HG02798 (cell line): ENCODE data around the gene GALNT13.

ENCODE experiments used
- ATAC-seq: cut with Tn5 transposase; IDR thresholded peaks from one replicate; pipeline ENCODE4 v1.9.1; 2021; ENCODE audit warnings: mild to moderate bottlenecking; ENCODE audit not compliant: unreplicated experiment, poor library complexity

The GALNT13 gene

DNA sequence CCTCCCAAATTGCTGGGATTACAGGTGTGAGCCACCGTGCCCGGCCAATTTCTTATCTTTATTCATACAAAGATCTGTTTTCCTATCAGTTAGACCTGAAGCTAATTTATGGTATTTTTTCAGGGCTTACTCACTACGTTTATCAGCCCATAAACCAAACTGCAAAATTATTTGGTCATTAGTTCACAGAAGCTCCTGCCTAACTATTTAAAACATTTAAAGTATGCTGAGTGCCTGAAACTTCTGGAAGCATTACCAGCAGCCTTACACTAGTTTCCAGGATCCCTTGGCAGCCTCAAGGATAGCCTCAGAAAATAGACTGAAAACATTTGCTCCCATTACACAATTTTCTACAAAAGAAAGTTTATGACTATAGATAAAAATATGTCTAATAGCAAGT lies 68.8 kb downstream of the GALNT13 start:
- ATAC-seq = no peak

DNA sequence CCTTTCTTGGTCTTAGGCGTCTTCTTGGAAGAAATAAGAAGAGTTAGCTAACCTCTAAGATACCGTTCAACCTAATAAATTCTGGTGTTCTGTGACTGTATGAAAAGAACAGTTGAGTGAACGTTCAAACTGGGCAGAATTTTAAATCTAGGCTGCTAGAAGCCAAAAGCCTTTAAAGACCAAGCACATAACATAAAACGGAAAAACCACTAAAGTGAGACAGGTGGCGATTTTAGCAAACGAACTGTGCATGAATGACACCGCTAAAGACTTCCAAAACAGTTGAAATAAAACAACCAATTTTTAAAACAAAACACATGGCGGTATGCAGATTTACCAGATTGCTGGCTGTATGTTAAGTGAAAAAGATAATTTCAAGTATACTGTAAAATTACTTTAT lies 73.1 kb downstream of the GALNT13 start:
- ATAC-seq = no peak

DNA sequence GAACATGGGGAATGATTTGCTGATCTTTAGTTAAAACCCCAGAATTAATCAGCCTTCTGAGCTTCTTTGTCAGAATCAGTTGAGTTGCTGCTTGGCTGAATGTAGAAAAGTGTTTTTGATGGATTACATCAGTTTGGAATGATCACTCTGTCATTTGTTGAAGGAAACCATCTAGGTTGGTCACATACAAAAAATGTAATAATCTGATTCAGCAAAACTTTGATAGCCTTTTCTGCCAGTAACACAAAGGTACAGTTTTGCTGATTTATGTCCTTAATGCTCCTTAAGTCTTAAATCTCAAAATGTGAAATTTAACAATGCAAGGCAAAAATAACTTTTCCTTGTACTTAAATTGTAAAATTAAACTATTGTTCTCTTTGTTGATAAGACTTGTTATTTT lies 74.3 kb downstream of the GALNT13 start:
- ATAC-seq = no peak

DNA sequence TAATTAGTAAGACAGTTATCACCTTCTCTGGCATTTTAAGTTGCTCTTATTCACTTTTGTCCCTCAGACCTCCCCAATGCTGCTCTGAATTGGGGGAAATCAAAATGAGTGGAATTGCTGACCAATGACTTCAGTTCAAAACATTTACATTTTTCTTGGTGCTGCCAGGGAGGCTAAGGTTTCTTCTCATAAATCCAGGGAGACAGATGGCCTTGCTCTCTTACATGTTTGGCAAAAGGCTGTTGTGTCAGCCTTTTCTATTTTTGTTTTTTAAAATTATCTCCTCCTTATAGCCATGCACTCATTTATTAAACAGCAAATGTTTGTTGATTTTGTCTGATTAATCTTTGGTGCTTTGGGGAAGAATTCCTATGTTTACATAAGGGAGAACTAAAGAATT lies 82.0 kb downstream of the GALNT13 start:
- no peak for ATAC-seq

DNA sequence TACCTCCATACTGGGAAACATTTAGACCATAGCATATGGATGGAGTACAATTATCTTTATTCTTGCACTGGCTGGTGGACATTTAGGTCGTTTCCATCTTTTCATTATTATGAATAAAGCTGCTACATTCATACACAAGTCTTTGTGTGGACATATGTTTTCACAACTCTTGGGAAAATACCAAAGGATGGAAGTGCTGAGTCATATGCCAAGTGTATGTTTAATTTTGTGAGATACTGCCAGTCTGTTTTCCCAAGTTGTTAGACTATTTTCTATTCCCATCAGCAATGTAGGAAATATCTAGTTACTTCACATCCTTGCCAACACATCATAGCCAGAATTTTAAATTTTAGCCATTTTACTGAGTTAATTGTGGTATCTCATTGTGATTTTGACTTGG lies 91.5 kb downstream of the GALNT13 start:
- no peak for ATAC-seq

DNA sequence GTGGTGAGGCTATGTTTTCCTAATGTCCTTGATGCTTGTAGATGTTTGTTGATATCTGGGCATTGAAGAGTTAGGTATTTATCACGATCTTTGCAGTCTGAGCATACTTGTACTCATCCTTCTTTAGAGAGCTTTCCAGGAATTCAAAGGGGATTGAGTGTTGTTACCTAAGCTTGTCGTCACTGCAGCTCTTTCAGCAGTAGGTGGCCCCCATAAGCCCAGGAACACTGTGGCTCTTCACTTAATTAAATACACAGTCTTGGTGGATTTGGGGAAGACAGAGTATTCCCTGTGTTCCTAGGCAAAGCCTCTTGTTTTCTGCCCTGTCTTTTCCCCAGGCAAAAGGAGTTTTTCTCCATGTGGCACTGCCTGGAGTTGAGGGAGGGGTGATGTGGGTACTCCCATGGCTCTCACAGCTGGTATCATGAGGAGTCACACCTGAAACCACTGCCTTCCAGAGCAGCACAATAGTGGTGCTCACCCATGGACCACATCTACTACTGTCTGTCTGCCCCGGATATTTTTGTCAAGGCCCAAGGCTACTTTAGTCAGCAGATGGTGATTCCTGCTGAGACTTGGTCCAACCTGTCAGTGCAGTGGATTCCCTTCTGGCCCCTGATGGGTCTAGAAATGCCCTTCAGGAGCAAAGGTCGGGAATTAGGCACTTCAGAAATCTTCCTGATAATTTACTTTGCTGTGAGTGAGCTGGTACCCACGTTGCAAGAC lies 95.7 kb downstream of the GALNT13 start:
- ATAC-seq = no peak

DNA sequence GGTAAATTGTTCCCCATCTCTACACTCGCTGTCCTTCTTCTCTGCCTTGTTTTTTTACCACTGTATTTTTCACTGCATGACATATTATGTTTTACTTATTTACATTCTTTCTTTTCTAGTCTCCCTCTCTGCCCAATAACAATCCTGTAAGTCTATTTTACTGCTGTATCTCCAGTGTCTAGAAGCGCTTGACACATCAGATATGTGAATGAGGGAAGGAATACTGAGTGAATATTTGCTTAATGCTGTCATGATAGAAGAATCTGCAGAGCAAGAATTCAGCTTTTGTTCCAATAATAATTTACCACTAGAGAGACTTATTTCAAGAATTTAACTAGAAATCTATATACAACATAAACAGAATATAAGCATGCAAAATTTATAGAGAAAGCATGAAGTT lies 99.5 kb downstream of the GALNT13 start:
- ATAC-seq = no peak

DNA sequence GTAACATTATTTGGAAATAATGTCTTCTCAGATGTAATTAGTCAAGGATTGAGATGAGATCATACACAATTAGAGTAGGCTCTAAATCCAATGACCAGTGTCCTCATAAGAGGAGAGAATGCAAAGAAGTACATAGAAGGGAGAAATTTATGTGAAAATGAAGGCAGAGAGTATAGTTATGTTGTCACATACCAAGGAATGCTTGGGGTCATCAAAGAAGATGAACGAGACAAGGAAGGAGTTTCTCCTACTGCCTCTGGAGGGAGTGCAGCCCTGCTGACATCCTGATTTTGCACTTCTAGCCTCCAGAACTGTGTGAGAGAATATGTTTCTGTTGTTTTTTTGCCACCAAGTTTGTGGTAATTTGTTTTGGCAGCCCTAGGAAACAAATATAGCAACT lies 100.1 kb downstream of the GALNT13 start:
- no peak for ATAC-seq

DNA sequence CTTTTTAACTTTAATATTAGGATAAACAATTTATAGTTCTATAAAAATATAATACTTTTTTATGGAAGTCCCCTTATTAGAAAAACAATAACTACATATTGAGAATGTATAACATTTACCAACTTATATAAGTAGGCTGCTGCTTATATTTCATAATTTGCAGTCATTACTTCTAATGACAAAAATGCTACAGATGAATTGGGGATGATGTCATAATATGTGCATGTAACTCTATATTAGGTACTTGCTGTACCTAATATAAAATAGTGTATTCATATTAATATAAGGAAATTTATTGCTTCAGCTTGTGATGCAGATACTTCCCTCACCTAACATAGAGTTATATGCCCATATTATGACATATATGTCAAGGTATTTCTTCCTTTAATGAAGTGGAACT lies 100.7 kb downstream of the GALNT13 start:
- ATAC-seq = no peak

DNA sequence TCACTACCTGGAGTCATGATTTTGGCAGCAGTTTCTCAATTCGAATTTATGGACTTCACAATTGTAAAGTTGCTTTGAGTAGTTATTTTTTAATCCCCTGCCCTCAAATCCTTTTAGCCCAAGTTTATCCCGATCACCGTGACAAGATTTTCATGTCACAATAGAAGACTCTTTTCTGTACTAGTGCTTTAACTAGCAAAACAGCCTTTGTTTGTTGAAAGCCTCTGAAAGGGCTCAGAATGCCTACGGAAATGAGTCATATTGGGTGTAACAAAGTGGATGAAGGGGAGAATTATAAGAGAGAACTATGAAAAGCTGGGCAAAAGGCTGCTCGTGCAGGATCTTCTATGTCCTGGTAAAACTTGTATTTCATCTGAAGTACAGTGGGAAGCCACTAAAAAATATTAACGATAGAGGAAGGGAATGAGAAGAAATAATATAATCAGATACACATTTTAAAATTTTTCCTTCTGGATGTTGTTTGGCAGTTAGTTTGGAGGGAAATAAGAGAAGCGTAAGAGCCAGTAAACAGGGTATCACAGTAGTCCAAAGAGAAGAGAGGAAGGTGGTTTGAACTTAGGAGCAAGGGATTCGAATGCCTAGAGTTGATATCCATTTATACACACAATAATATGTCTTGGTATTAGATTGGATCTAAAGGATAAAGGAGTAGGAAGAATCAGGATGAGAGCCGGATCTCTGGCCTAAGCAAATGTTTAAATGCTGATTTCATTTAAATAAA lies 114.9 kb downstream of the GALNT13 start:
- ATAC-seq = no peak

DNA sequence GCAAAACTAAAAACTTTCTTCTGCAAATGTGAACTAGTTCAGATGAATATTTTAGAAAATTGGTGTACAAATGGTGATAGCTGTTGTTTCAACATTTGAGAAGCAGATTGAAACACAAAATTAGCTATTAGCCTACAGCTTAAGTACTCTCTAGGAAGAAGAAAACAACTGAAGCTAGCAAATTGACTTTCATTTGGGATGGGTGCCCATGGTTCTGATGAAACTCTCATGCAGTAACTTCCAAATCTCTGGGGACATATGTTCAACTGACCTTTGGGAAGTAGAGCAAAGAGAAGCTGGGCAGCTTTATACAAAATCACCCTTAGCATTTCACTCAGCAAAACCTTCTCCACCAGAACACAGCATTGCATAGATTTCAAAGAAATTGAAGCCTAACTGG lies 119.0 kb downstream of the GALNT13 start:
- ATAC-seq = no peak

DNA sequence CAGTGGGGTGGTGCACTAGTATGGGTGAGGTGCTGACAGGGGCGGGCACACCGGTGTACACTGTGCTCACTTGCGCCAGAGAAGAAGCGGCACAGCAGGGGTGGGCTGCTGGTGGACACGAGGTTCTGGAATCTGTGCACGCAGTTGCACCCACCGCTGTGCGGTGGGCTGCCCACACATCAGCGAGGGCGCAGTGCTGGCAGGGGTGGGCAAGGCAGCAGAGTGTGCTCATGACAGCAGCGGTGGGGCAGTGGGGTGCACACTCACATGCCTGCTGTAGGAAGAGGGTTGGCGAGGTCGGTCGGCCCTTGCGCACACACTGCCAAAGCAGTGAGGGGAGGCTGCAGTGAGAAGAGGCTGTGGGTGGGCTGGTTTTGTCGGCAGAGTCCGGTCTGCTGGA lies 141.8 kb downstream of the GALNT13 start:
- ATAC-seq = no peak

DNA sequence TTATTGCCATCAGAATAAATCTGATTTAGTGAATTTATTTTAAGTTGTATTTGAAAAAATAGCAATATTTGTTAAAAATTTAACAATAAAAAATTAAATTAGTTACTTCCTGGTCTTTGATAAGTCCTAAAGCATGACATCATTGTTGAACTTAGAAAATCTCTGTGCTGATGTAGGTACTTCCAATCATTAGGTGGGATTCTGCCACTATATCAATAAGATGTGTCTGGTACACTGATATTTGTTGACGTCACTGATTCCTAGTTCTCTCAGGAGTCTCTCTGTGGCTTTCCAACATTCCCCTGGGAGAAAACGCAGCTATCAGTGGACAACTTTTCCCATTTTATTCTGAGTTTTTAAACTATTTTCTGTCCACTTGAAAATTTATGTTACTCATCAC lies 143.5 kb downstream of the GALNT13 start:
- no peak for ATAC-seq

DNA sequence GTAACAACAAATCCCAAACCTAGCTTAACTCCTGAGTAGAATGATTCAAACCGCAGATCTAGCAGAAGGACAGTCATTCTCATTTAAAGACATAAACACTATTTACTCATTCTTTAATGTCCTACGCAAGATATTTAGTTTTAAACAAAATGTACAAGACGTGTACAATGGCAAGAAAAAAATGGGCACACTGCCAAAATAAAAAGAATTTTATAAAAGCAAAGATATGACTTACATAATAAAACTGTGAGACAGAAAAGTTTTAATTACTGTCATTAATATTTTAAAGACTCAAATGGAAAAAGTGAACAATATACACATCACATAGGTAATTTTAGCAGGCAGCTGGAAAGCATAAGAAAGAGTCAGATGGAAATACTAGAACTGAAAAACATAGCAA lies 157.8 kb downstream of the GALNT13 start:
- ATAC-seq = no peak

DNA sequence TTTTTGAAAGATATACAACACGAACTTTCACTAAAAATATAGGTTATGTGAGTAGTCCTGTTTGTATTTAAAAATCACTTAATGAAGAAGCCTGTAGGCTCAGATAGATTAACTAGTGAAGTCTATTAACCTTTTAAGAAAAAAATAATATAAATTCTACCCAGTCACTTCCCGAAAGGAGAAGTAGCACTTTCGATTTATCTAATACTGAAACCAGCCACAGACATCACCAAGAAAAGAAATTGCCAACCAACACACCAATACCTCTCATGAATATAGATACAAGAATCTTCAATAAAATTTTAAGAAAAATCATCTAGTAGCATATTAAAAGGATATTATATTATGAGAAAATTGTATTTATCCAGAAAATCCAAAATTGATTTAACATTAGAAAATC lies 160.5 kb downstream of the GALNT13 start:
- ATAC-seq = no peak

DNA sequence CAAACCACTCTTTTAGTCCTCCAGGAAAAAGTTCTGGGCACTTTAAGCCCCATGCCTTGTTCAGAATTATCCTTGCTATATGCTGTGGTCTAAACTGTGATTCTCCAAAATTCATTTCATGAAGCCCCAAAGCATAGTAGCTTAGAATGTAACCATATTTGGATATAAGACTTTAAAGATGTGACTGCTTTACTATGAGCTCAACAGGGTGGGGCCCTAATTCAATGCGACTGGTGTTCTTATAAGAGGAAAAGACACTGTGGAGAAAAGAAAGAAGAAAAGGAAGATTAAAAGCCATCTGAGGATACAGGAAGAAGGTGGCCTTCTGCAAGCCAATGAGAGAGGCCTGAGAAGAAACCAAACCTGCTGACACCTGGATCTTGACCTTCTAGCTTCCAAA lies 174.8 kb downstream of the GALNT13 start:
- ATAC-seq = no peak

DNA sequence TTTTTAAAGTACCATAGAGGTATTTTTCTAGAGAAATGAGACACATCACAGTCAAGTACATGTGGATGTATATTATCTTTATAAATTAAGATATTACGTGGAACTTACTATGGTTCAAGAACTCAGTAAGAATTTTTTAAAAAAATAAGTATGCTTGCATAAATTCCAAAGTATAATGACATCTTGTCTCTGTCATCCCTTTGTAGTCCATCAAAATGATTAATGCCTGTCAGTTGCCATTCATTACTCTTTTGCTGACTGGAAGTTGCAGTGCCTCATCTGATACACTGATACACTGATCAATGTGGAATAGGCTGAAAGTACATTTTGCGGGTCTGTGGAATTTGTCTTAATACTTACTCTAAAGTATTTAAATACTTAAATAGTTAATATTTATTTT lies 177.2 kb downstream of the GALNT13 start:
- ATAC-seq = no peak

DNA sequence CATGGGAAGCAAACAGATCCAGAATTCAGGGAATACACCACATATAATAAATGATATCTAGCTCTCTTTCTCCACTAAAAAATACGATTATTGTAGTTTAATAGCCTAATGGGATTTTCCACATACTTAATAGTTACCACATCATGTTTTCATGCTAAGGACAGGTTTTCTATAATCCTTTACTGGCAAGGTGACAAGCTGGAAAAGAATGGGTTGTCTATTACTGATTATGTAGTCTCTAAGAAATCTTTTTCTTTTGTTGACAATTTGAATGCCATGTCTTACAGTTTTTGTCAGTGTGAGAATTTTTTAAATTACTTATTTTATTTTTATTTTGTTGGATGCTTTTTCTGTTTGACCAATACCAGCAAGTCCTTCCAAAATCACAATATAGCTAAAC lies 177.8 kb downstream of the GALNT13 start:
- no peak for ATAC-seq

DNA sequence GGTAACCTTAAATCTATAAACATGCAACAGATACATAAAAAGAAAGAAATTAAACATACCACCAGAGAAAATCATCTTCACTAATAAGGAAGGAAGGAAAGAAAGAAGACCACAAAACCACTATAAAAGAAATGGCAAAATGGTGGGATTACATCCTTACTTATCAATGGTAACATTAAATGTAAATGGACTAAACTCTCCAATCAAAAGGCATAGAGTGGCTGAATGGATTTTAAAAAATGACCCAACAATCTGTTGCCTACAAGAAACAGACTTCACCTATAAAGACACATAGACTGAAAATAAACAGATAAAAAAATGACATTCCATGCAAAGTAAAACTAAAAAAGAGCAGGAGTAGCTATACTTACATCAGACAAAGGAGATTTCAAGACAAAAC lies 195.4 kb downstream of the GALNT13 start:
- no peak for ATAC-seq

DNA sequence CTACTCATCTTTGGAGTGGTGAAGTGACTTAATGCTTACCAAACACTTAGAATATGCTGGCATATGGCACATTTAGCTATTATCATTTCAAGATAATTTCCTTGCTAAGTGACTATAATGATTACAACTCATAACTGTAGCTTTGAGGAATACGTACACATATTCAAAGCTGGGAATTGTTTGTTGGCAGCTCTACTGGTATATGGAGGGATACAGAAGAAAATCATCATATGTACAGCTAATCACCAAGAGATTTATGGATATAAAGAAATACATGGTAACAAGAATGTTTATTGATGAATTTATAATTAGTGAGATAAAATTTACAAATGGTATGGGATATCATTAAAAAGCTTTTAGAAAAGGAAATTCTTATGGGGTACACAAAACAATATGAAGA lies 207.2 kb downstream of the GALNT13 start:
- ATAC-seq = no peak

DNA sequence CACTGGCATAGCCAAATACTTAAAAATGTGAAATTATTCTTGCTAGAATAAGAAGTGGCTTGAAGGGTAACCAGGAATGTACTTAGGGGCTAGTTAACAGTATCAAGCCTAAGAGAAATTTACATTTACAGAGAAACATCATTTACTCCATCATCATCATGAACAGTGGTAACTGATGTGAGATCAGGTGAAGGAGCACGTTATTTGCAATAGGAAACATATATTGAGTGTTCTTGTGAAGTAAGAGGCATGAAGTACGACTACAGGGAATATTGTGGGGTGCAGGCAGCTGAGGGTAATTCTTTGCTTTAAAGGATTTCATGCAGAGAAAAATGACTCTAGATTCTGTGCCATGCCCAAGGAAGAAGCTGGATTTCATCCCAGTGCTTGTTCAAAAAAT lies 220.8 kb downstream of the GALNT13 start:
- no peak for ATAC-seq

DNA sequence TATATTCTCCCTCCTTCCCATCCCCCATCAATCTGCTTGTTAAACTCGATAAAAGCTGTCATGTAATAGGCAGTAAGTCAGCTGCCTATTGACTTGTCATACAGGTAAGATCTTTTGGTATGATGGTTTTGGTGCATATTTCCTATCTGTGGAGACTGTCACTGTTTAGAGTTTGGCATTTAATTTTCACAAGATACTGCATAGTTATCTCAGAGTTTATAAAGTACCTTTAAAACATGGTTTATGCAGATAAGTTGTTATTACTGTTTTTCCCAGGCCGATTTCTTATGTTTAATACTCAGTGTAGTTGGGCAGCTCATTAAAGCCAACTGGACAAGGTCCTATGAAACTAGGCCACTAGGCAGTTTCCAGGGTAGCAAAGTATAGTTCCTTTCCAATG lies 222.1 kb downstream of the GALNT13 start:
- no peak for ATAC-seq
